ENCODE results near the gene BLVRB. TPM values are rescaled to one million over a fixed set of nuclear protein-coding genes. Genes with fewer than 3 reads are reported as not detected.

Gene BLVRB
- total RNA-seq, 3 donors from 2014 or later (not counting 1 experiment from before 2014, with no cell fraction given), result 16.8 to 25.2 (median 18.3) TPM

- Mint-ChIP-seq H3K27me3 (ENCODE audit: low read depth in 2 of 2) (no peaks in the 10 kb centered on the region), H3K4me1 (peaks cover 16 to 31% of the 10 kb centered on the region in 2 donors), H3K9me3 (no peaks in the 10 kb centered on the region), H3K4me3 (peak overlapping the region; percentile 17), H3K27ac (peak overlapping the region in 1 of 2 donors; percentile 24), H3K36me3 (no peaks in the 10 kb centered on the region)
- no peak for TF ChIP-seq CTCF (IDR thresholded peaks at IDR 0.05)
- Histone ChIP-seq H3K27me3 (ENCODE audit: control insufficient read depth, insufficient read depth, low read length) (no peaks in the 10 kb centered on the region), H3K4me1 (ENCODE audit: control insufficient read depth, insufficient read depth, low read length) (peaks cover 35% of the 10 kb centered on the region), H3K27ac (ENCODE audit: low read length) (peak overlapping the region; percentile 3), H3K36me3 (ENCODE audit: control insufficient read depth, insufficient read depth, low read length) (no peaks in the 10 kb centered on the region), H3K4me3 (ENCODE audit: low read length) (no peak overlapping the region), H3K9me3 (ENCODE audit: control insufficient read depth, insufficient read depth, low read length) (no peaks in the 10 kb centered on the region)
- DNase-seq (peak in 1 of 2 donors; percentile 8), ATAC-seq (no peak)
- 44% methylated on average over 22 of the region's 22 CpGs for WGBS (ENCODE audit: insufficient coverage)
- intact Hi-C loops (cut with micrococcal nuclease), result no loop called here
These were observed 57.6 kb downstream of the BLVRB start for GRCh38 chr19:40407714-40408597.

- Histone ChIP-seq H3K27me3 (ENCODE audit: control insufficient read depth, insufficient read depth, low read length) (no peaks in the 10 kb centered on the region), H3K27ac (ENCODE audit: low read length) (peak overlapping the region; percentile 66), H3K36me3 (ENCODE audit: control insufficient read depth, insufficient read depth, low read length) (no peaks in the 10 kb centered on the region), H3K4me3 (ENCODE audit: low read length) (peak overlapping the region; percentile 70), H3K9me3 (ENCODE audit: control insufficient read depth, insufficient read depth, low read length) (no peaks in the 10 kb centered on the region), H3K4me1 (ENCODE audit: control insufficient read depth, insufficient read depth, low read length) (peaks cover 30% of the 10 kb centered on the region)
- no peak for TF ChIP-seq CTCF (IDR thresholded peaks at IDR 0.05)
- no peaks in the 10 kb centered on the region for H3K36me3 Mint-ChIP-seq
- intact Hi-C loops (cut with micrococcal nuclease), result no loop called here
- H3K4me1 Mint-ChIP-seq, result peaks cover 16 to 36% of the 10 kb centered on the region in 2 donors
- no peaks in the 10 kb centered on the region for H3K27me3 Mint-ChIP-seq (ENCODE audit: low read depth in 2 of 2)
- WGBS (ENCODE audit: insufficient coverage), result 0% methylated on average over 36 of the region's 41 CpGs
- peak overlapping the region; percentile 79 to 86 for H3K27ac Mint-ChIP-seq
- no peaks in the 10 kb centered on the region for H3K9me3 Mint-ChIP-seq
- peak overlapping the region; percentile 97 for H3K4me3 Mint-ChIP-seq
- peak; percentile 70 to 84 (median 74) for ATAC-seq
- peak; percentile 76 to 80 for DNase-seq
These were observed 62.1 kb downstream of the BLVRB start for GRCh38 chr19:40403262-40403984.

DNA sequence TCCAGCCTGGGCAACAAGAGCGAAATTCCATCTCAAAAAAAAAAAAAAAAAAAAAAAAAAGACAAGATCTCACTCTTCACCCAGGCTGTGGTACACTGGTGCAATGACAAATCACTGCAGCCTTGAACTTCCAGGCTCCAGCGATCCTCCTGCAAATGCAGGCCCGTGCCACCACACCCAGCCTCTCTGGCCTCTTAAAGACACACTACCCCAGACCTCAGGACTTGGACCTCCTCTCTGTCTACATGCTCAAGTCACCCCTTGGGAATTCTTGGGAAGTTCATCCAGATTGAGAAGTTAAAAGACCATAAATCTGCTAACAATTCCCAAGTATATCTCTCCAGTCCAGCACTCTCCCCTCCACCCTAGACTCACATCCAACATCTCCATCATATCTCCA lies 65.0 kb downstream of the BLVRB start:
- H3K36me3 ChIP-seq (ENCODE audit: control insufficient read depth, insufficient read depth, low read length), result no peaks in the 10 kb centered on the region
- H3K4me3 ChIP-seq (ENCODE audit: low read length), result no peak overlapping the region
- 93% methylated on average over 2 of the region's 3 CpGs for WGBS (ENCODE audit: insufficient coverage)
- H3K27me3 Mint-ChIP-seq (ENCODE audit: low read depth in 2 of 2), result no peaks in the 10 kb centered on the region
- no peaks in the 10 kb centered on the region for H3K9me3 ChIP-seq (ENCODE audit: control insufficient read depth, insufficient read depth, low read length)
- no peaks in the 10 kb centered on the region for H3K27me3 ChIP-seq (ENCODE audit: control insufficient read depth, insufficient read depth, low read length)
- H3K9me3 Mint-ChIP-seq, result no peaks in the 10 kb centered on the region
- no peak overlapping the region for H3K4me3 Mint-ChIP-seq
- TF ChIP-seq CTCF (IDR thresholded peaks at IDR 0.05), result no peak
- intact Hi-C loops (cut with micrococcal nuclease), result no loop called here
- H3K36me3 Mint-ChIP-seq, result no peaks in the 10 kb centered on the region
- no peak overlapping the region for H3K27ac ChIP-seq (ENCODE audit: low read length)
- DNase-seq, result no peak
- peaks cover 10 to 27% of the 10 kb centered on the region in 2 donors for H3K4me1 Mint-ChIP-seq
- no peak for ATAC-seq
- H3K27ac Mint-ChIP-seq, result no peak overlapping the region
- H3K4me1 ChIP-seq (ENCODE audit: control insufficient read depth, insufficient read depth, low read length), result peaks cover 27% of the 10 kb centered on the region
